ENCODE results near the gene C4orf17.

The C4orf17 gene

DNA sequence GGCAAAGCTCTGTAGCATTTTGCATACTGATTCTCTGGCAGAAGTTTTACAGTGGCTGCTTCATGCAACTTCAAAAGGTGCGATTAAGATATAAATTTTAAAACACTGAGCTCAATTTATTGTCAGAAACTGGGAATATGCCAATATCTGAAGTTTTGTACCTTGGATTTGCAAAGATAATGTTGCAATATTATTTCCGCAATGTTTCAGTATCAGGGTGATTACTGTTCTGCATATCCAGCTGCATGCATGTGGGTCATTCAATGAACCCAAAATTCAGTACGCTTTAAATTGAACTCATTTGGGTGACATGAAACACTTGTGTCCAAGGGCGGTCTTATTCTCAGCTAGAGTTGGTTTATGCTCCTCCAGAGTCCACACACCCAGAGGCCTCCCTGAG, 26.9 kb downstream of the C4orf17 start:
- no peak for DNase-seq

DNA sequence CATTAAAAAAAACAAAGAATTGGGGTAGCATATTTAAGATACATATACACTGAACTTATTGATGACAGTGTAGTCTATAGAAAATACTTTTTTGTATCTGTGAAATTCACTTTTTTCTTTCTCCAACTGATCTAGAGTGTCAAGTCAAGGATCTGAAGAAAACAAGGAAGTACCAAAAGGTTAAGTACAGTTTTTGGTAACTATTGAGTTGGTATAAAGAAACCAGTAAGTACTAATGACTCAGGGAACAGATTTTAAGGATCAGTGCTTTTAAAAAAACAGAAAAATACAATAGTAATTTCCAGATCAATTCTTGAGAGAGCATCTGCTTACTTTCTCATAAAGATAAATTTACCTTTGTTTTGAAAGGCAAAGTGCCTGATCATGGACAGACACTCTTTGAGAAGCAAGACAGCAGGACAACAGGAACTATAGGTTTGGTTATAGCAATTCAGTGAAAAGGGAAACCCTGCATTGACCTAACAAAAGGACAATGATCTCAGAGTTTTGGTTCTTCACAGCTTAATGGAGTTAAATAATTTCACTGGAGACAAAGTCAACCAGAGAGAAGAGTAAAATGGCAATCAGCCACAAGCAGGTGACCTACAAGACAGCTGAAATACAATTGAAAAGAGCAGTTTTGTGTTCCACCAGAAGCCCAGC, 29.6 kb downstream of the C4orf17 start:
- no peak for DNase-seq

DNA sequence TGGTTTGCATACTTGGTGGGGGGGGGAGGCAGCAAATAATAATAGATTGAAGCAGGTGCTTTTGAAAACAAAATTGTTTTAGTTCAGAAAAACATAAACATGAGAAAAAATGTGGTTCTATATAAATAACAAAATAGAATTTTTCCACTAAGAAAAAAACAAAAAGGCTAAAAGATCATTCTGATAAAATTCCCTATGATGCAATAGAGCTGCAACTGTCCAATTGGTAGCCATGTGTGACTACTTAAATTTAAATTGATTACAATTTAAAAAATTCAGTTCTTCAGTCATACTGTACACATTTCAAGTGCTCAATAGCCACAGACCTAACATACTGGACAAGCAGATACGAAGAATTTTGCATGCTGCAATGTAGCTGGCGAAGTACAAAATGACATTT, 42.1 kb downstream of the C4orf17 start:
- no peak for DNase-seq

DNA sequence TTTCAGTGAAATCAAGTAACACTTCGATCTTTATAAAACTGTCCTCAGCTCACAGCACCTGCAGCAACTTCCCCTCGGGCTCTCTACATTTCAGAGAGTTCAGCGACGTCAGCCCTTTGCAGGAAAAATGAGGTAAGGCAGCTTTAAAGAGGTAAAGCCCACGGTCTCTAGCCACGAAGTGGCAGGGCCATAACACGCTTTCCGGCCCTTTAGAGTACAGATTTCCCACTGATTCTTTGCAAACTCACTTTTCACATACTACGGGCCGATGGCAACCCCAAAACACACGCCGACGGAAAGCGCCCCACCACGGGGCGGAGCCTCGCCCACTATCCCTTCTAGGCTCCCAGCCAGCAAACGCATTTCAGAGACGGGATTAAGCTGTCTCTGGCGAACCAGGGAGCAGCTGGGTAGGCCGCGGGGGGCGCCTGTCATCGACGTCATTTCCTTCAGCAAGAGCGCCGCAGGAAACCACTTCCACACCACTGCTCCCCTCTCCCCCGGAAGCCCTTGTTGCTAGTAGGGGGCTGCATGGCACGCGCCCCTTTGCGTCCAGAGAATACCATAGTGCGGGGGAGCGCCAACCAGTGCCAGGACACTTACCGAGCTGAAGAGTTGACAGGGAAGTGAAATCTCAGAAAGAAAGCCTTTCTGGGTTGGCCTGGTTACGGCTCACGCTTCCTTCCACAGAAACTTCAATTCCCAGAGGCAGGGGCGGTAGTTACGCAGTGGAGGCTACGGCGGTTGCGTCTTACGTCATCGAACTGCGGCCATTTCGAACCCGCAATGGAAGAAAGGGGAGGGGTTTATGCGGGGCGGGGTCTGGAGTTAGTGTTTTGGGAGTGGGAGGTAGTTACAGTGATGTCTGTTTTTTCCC, 52.7 kb downstream of the C4orf17 start, which contains the start of gene TRMT10A:
Gene TRMT10A, minus strand, starts transcription at position 730 of the 877 bp plus-strand sequence. CDS start 4,701 bp downstream, outside the sequence.
- peak; percentile 91 for DNase-seq

DNA sequence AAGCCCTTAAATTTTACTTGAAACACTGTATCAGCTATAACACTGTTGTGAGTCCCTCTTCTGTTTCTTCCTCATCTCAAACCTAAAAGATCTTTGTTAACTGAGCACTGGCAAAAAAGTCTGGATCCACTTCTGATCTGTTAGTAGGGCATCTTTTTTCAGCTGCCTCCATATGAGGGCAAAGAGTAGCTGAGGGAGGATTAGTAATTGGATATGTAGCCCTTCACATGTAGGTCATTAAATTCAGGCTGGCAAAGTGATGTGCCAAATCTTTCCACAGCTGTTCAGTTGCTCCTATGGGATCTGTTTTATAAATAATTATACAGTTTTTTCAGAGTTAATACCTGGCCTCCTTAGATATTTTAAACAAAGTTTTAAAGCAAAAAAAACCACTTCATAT, 54.1 kb downstream of the C4orf17 start:
- DNase-seq, result no peak

DNA sequence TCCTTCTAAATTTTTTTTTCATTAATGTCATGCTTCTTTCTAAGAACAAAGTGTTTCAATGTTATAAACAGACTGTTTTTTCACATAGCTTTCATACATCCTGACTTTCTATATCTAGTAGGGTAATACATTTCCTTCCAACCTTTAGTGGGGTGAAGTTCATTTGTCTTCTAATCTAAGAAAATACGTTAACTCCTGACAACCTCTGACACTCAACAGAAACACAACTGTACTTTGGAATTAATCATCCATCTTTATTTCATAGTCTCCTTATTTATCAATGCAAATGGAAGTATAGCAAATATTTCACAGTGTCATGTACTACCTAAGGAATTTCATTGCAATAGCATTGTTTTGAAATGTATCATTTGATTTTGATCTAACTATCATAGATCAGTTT, 61.1 kb downstream of the C4orf17 start:
- DNase-seq, result no peak

DNA sequence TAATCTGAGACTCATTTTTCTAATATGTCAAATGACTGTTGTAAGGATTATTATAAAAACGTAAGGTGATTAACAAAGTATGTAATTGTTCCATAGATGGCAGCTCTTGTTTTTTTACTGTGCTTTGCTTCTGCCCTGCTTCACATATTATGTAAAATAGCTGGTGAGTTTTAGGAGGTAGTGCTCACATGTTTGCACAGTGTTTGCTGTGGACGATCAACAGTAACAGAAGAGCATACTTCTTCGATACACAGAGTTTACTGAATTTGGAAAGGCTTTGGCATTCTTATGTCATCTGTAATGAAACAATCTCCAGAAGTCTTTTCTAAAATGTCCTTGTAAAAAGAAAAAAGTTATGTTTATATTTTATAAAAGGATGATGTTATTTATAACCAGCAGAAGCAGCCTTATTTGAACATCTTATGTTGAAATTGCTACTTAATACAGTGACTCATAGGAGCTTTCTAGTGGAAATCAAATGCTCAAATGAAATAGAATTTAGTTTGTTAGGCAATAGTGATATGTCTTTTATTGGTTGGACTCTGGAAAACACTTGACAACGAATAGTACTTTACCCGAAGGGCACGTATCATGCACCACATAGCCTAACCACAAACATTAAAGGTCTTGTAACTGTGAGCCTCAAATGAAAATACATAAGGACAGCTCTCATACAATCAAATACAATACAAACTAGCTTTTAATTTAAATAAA, 61.9 kb downstream of the C4orf17 start:
- peak; percentile 49 for DNase-seq

DNA sequence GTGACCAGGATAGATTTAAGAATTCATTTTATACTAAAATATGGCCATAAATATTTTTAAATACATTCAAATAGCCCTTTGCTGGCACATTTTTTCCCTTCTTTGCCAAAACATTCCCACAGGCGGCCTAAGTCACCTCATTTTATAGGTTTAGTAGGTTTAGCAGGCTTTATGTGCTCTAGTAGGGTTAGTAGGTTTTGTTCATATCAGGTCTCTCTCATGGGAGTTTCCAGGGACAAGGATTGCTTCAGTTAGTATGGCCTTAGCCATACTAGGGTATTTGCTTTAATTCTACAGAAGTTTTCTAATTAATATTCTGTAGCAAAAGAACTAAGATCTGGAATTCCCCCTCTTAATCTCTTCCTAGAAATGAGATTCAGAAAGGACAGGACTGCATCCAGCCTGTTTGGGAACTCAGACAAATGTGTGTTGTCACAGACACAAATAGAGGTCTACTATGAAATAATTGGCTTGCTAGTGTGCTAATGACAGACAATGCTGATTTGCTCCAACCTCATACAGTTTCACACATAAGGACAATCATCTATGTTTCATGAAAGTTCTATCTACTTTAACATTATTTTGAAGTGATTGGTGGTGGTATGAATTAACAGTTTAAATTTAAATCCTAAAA, 63.0 kb downstream of the C4orf17 start:
- no peak for DNase-seq

DNA sequence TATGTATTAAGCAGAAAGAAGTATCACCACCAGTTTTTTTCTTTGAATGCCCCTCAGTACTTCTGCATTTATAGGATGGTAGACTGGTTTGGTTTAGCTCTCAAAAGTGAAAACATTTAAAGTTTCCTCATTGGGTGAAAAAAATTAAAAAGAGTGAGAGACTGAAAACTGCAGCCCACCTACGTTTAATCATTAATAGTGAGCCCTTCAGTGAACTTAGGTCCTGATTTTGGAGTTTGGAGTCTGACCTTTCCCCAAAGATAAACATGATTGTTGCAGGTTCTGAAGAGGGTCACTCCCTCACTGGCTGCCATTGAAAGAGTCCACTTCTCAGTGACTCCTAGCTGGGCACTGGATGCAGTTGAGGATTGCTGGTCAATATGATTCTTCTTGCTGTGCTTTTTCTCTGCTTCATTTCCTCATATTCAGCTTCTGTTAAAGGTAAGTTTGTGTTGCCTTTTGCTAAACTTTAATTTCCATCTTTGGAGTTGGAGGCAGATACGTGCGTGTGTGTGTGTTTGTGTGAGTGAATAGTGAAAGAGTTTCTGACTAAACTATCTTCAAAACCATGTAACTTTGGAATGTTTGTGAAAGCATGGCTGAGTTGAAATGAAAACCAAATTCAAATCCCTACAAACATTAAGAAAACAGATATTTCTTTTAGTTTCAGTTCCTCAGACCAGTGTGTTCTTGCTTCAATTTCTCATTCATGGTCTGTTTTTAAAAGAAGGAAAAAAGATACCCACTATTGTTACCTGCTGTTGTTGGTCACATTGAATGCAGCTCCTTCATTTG, 63.9 kb downstream of the C4orf17 start, which contains the start of gene MTTP:
Gene MTTP, plus strand, starts transcription at position 295 of the 795 bp plus-strand sequence. Its CDS starts 86 bp downstream, at position 381.
- no peak for DNase-seq

DNA sequence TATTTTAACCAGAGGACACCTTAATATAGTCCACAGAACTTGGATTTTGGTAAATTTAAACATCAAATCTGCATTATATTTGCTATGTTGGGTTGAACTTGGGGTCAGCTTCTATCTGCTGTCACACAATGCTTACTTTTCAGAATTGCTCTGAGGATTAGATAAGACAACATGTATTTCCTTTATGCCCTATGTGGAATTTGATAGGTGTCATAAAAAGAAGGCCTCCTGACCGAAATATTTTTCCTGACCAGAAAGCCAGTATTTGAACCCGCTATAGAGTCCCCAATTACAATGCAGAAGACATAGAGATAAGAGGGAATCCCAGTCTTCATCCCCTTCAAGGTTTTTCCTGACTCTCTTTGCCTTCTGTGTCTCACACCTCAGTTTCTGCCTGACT, 67.9 kb downstream of the C4orf17 start:
- DNase-seq, result no peak

DNA sequence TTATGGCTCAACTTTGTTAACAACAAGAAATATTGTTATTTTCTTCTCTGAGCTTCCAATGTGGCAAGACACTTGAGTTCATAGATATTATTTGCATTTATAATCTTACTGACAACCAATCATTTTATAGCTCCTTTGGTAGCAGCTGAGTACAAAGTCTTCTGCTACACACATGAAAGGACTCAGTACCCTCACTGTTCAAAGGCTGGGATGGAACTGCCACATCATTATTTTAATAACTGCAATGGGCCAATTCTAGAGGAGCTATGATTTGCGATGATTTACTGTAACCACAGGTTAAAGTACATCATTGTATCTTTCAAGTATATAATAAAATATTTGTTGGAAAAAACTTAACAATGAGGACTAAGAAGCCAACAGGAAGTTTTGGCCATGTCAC, 74.7 kb downstream of the C4orf17 start:
- no peak for DNase-seq

DNA sequence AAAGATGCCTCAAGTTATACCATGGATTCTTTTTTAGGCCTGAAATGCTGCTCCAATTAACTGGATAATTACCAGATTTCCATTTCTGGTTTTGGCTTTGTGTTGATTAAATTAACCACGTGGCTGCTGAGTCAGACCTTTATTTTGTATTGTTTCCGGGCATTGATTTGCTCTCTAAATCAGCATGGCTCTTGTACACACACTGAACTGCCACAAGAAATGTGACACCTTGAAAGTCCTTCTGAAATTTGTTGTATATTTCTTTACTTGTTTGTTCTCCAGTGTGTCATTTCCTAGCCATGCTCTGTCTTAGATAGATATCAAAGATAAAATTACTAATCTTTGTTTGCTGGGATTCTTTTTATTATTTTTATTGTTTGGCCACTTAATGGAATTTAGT, 75.5 kb downstream of the C4orf17 start:
- no peak for DNase-seq

DNA sequence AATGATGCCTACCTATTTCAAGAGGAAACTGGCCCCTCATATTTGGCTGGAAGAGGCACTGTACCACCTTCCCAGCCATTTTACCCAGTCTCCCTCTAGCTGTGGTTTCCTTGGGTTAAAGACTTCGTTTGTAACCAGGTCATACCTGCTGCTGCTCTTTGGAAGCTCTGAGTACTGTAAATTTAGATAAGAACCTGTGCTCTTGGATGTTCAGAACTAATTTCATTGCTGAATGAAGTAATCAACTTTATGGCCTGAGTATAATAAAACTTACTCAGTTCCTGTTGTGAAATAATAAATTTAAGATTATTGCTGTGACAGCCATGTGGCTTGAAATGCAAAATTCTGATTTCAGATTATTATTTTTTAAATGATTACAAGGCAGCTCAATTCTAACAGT, 76.0 kb downstream of the C4orf17 start:
- no peak for DNase-seq

DNA sequence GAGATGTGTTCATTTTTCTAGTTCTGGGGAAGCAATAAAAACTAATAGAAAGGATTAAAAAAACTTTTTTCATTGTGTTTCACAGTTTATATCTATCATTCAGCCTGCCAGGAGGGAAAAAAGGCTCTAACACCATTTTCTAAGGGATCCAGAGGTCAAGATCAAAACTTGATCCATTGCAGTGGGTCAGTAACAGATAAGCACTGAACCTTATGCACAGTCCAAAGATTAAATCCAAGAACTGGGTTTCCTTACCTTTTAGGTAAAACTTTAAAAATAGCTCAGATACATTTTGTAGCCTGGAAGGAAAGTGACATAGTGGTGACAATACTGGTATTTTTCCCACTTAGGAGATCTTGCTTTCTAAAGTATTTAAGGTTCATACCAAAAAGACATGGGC, 76.5 kb downstream of the C4orf17 start:
- no peak for DNase-seq

DNA sequence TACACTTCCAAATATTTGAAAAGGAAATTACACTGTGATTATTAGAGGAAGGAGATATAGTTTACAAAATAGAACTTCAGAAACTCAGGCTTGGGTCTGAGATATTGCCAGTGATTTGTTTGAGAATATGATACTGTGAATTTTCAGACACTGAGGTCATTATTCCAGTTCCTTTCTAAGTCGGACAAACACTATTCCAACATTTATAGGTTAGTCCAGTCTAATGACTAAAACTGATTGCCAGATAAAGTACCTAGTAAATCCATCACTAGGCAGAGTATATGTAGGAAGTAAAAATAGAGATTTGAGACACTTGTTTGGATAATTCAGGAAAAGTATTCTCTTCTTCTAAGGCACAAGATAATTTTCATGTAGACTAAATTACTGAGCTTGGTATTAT, 77.0 kb downstream of the C4orf17 start:
- no peak for DNase-seq

DNA sequence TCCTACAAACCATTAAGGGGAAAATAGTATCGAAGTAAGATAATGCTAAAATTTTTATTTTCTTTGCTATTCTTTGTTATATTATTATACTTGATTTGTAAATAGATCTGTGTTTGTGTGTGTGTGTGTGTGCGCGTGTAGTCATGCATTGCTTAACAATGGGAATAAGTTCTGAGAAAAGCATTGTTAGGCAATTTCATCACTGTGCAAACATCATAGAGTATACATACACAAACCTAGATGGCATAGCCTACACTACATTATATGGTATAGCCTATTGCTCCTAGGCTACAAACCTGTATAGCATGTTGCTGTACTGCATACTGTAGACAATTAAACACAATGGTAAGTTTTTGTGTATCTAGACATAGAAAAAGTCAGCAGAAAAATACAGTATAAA, 80.9 kb downstream of the C4orf17 start:
- DNase-seq, result no peak
